ENCODE measurements around the gene RPS6KA1.
"Not testable (repeated sequence)": the region's sequence is repeated elsewhere in the genome, so short reads cannot be mapped to it uniquely, and the experiment has no call there.

The RPS6KA1 gene

DNA sequence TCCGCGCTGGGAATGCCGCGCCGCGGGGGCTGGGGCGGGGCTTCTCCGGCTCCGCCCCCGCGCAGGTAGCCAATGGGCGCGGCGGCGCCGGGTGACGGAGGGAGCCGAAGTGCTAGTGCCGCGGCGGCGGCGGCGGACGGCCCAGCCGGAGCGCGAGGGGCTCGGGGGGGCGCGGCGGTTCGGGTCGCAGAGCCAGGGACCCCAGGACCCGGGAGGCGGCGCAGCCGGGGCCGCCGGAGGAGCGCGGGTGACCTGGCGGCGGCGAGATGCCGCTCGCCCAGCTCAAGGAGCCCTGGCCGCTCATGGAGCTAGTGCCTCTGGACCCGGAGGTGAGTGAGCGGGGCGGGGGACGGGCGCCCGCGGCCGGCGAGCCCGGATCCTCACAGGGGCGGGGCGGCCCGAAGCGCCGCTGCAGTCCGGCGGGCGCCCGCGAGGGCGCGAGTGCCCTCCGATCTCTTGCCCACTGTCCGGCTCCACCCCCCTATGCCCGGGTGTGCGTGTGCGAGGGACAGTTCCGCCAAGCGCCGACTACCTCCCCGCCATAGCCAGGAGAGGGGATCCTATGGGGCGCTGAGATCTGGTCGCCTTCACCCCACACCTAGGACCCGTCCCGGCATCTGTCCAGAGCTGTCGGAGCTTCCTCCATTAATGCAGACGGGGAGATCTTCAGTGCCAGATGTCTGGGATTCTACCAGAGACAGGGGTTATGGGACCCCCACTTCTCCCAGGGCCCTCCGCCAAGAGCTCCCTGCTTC, at the start of gene RPS6KA1:
RPS6KA1 (plus strand) TSS at position 107 of the 755 bp plus-strand sequence; CDS start at position 267, 160 bp downstream.
- DNase-seq = peak; percentile 45
- in situ Hi-C loops (cut with MboI; ENCODE audit: low pct_unique_long_range_greater_than_20kb, low sequenced_read_pairs) = no loop called here

- in situ Hi-C loops (cut with MboI; ENCODE audit: low pct_unique_long_range_greater_than_20kb, low sequenced_read_pairs) = no loop called here
- DNase-seq = no peak
These were observed 46.6 kb upstream of the RPS6KA1 start for GRCh38 chr1:26482921-26483320.

- in situ Hi-C loops (cut with MboI; ENCODE audit: low pct_unique_long_range_greater_than_20kb, low sequenced_read_pairs) = no loop called here
- DNase-seq = no peak
These were observed 45.6 kb upstream of the RPS6KA1 start for GRCh38 chr1:26483980-26484379.

GRCh38 chr1:26490155-26490554, 39.4 kb upstream of the RPS6KA1 start:
- in situ Hi-C loops (cut with MboI; ENCODE audit: low pct_unique_long_range_greater_than_20kb, low sequenced_read_pairs) = no loop called here
- no peak for DNase-seq

GRCh38 chr1:26493267-26493666, 36.3 kb upstream of the RPS6KA1 start:
- in situ Hi-C loops (cut with MboI; ENCODE audit: low pct_unique_long_range_greater_than_20kb, low sequenced_read_pairs) = no loop called here
- DNase-seq = no peak

DNA sequence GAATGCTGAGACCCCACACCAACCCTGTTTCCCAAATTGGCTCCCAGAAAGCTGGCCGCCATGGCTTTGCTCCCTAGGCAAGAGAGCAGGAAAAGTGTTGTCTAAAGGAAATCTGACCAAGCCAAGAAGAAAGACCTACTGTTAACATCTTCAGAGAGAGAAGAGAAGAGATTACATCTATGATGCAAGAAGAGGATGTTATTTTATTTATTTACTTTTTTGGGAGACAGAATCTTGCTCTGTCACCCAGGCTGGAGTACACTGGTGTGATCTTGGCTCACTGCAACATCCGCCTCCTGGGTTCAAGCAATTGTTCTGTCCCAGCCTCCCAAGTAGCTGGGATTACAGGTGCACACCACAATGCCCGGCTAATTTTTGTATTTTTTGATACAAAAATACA, 35.6 kb upstream of the RPS6KA1 start:
- in situ Hi-C loops (cut with MboI; ENCODE audit: low pct_unique_long_range_greater_than_20kb, low sequenced_read_pairs) = no loop called here
- DNase-seq = no peak

GRCh38 chr1:26496861-26497260, 32.7 kb upstream of the RPS6KA1 start:
- in situ Hi-C loops (cut with MboI; ENCODE audit: low pct_unique_long_range_greater_than_20kb, low sequenced_read_pairs) = no loop called here
- no peak for DNase-seq

DNA sequence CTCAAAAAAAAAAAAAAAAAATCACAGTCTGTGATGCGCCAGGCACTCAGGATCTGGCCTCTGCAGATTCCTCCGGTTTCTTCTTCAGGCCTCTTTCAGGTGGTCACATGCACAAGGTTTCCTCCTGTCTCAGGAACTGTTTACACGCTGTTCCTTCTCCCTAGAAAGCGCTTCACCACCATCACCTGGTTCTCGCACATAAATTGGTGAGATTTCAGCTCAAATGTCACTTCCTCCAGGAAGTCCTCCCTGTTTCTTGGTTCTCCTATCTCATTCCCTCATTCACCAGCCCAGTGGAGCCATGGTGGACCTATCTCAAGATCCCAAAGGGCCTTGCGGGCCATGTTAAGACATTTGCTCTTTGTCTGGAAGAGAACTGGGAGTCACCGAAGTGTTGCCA, 30.7 kb upstream of the RPS6KA1 start:
- no peak for DNase-seq
- in situ Hi-C loops (cut with MboI; ENCODE audit: low pct_unique_long_range_greater_than_20kb, low sequenced_read_pairs) = no loop called here

- peak; percentile 72 for DNase-seq
- in situ Hi-C loops (cut with MboI; ENCODE audit: low pct_unique_long_range_greater_than_20kb, low sequenced_read_pairs) = no loop called here
These were observed 28.9 kb upstream of the RPS6KA1 start for GRCh38 chr1:26500488-26501175.

GRCh38 chr1:26510711-26511110, 18.9 kb upstream of the RPS6KA1 start:
- DNase-seq; in situ Hi-C loops (cut with MboI; ENCODE audit: low pct_unique_long_range_greater_than_20kb, low sequenced_read_pairs): not testable (repeated sequence)

- in situ Hi-C loops (cut with MboI; ENCODE audit: low pct_unique_long_range_greater_than_20kb, low sequenced_read_pairs); DNase-seq: not testable (repeated sequence)
These were observed 13.7 kb upstream of the RPS6KA1 start for GRCh38 chr1:26515836-26516235.

DNA sequence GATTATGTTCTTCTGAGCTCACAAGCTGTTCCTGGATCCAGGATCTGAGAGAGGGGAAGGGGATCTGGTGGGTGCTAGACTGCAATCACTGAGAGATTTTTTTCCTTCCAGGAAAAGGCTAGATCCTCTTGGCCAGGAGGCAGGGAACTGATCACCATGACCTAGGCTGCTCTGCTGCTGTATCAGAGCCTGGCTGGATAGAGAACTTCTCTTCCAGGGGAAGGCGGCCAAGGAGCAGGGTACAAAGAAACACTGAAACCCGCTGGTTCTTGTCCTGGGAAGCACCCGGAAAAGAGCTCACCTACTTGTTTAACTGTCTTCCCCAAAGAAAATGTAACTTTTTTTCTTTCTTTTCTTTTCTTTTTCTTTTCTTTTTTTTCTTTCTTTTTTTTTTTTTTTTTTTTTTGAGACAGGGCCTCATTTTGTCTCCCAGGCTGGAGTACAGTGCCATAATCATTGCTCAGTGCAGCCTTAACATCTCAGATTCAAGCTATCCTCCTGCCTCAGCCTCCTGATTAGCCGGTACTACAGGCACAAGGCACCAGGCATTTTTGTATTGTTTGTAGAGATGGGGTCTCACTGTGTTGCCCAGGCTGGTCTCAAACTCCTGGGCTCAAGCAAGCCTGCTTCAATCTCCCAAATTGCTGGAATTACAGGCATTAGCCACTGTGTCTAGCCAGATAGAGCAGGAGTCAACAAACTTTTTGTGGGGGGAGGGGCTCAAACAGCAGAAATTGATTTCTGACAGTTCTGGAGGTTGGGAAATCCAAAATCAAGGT, 12.4 kb upstream of the RPS6KA1 start:
- DNase-seq = no peak
- in situ Hi-C loops (cut with MboI; ENCODE audit: low pct_unique_long_range_greater_than_20kb, low sequenced_read_pairs) = no loop called here

DNA sequence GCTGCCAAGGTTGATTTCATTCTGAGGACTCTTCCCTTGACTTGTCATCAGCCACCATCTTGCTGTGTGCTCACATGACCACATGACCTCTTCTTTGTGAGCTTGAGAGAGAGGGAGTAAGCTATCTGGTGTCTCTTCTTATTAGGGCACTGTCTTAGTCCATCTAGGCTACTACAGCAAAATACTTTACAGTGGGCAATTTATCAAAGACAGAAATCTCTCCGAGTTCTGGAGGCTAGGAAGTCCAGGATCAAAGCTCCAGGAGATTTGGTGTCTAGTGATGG, 11.9 kb upstream of the RPS6KA1 start:
- in situ Hi-C loops (cut with MboI; ENCODE audit: low pct_unique_long_range_greater_than_20kb, low sequenced_read_pairs) = no loop called here
- no peak for DNase-seq

DNA sequence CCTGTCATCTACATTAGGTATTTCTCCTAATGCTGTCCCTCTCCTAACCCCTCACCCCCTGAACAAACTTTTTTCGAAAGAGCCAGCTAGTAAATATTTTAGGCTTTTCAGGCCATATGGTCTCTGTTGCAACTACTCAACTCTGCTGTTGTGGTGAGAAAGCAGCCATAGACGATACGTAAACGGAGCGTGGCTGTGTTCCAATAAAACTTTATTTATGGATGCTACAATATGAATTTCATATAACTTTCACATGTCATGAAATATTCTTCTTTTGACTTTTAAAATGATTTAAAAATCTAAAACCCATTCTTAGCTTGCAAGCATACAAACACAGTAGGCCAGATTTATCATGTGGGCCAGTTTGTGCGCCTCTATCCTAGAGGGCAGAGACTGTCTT, 11.2 kb upstream of the RPS6KA1 start:
- in situ Hi-C loops (cut with MboI; ENCODE audit: low pct_unique_long_range_greater_than_20kb, low sequenced_read_pairs) = no loop called here
- DNase-seq = no peak

- in situ Hi-C loops (cut with MboI; ENCODE audit: low pct_unique_long_range_greater_than_20kb, low sequenced_read_pairs) = no loop called here
- DNase-seq = no peak
These were observed 9.2 kb upstream of the RPS6KA1 start for GRCh38 chr1:26520339-26520738.

DNA sequence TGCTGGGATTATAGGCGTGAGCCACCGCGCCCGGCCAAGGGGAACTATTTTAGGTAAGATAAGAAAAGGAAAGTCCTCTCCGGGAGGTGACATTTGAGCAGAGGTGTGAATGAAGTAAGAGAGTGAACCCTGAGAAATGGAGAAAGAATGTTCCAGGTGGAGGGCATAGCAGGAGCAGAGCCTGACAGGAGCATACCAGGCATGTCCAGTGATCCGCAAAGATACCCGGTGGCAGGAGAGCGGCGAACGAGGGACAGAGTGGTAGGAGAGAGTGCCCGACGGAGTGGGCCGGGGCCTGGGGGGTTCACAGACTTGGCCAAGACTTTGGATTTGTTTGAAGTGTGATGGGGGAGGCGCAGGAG, 7.9 kb upstream of the RPS6KA1 start:
- in situ Hi-C loops (cut with MboI; ENCODE audit: low pct_unique_long_range_greater_than_20kb, low sequenced_read_pairs) = no loop called here
- no peak for DNase-seq

DNA sequence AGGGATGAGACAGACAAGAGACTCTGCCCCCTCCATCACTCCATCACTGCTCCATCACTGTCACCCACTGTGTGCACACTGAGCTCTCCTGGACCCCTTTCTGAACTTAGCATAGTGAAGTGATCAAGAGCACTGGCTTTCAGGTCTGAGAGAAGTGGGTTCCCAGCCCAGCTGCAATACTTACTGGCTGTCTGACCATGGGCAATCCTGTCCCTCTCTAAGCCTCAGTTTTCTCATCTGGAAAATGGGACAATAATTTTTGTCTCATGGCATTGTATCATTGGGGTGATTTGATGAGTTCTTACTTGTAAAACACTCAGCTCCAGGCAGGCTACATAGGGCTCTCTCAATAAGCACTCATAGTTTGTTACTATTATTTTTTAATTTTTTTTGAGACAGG, 7.5 kb upstream of the RPS6KA1 start:
- DNase-seq = no peak
- in situ Hi-C loops (cut with MboI; ENCODE audit: low pct_unique_long_range_greater_than_20kb, low sequenced_read_pairs) = no loop called here

- in situ Hi-C loops (cut with MboI; ENCODE audit: low pct_unique_long_range_greater_than_20kb, low sequenced_read_pairs) = no loop called here
These were observed 5.4 kb upstream of the RPS6KA1 start for GRCh38 chr1:26524181-26524580.

DNA sequence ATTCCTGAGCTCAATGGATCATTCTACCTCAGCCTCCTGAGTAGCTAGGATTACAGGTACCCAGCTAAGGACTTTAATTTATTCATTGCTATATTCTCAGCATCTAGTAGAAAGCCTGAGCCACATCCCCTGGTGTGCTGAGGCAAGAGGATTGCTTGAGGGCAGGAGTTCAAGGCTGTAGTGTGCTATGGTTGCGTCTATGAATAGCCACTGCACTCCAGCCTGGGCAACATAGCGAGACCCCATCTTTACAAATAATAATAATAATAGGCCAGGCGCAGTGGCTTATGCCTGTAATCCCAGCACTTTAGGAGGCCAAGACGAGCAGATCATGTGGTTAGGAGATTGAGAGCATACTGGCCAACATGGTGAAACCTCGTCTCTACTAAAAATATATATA, 3.3 kb upstream of the RPS6KA1 start:
- no peak for DNase-seq
- in situ Hi-C loops (cut with MboI; ENCODE audit: low pct_unique_long_range_greater_than_20kb, low sequenced_read_pairs) = no loop called here

More at GRCh38 chr1:26524181-26524580, 5.4 kb upstream of the RPS6KA1 start:
- no peak for DNase-seq

DNA sequence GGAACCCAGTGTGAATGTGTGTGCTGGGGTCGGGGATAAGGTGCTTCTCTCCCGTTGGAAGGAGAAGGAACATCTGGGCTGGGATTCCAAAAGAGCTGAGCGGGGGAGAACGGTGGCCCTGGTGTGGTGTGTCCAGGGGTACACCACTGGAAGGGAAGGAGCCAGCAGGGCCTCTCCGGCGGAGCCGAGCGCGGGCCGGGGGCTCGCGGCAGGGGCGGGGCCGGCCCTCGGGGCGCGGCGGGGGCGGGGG, 231 bp upstream of the RPS6KA1 start:
- in situ Hi-C loops (cut with MboI; ENCODE audit: low pct_unique_long_range_greater_than_20kb, low sequenced_read_pairs) = no loop called here
- no peak for DNase-seq
